Posterior vena cava (tissue), 2 donors: Measurements from ENCODE around the gene PXDN. TPM values are rescaled to one million over a fixed set of nuclear protein-coding genes. Genes with fewer than 3 reads are reported as not detected.

Source experiments
- DNase-seq: peaks from one replicate; pipeline ENCODE4 v3.0.0-alpha.2; 2020; ENCODE audit warnings: low spot score
- intact Hi-C, 2 donors: fragments of 100-400 bp; cut with DNase I; formaldehyde crosslinking; loops; one replicate each; pipeline versions ENCODE4 v1.14.1 to v1.14.2; 2022 to 2023
- total RNA-seq, 2 donors: library from RNA; stranded (reverse); fragmentation: NEBNext Ultra II Directional; extraction: Animal tissue kit (Norgen Biotek cat#: 25700); gene quantifications; one replicate each; pipeline ENCODE4 v1.2.1, GENCODE V29; 2021
- donor health status: DM: yes; HTN: yes; CAD: no.
- donor health status: DM: yes; HTN: yes; CAD: no.

The PXDN gene
- total RNA-seq, 2 donors from 2014 or later: 75.3 to 85.8 TPM

- DNase-seq: no peak
- intact Hi-C loops: no loop called here
These were observed 47.8 kb downstream of the PXDN start for GRCh38 chr2:1696472-1696871.

GRCh38 chr2:1694371-1695271 lies 49.7 kb downstream of the PXDN start:
- intact Hi-C loops: no loop called here

GRCh38 chr2:1693723-1694122 lies 50.6 kb downstream of the PXDN start:
- intact Hi-C loops: no loop called here
- DNase-seq: no peak

More at GRCh38 chr2:1694371-1695271, 49.7 kb downstream of the PXDN start:
- no peak for DNase-seq

GRCh38 chr2:1692342-1692741 lies 52.0 kb downstream of the PXDN start:
- no peak for DNase-seq

GRCh38 chr2:1691366-1691765 lies 52.9 kb downstream of the PXDN start:
- no peak for DNase-seq
- intact Hi-C loops: no loop called here

More at GRCh38 chr2:1692342-1692741, 52.0 kb downstream of the PXDN start:
- intact Hi-C loops: no loop called here

GRCh38 chr2:1690056-1690775 lies 54.1 kb downstream of the PXDN start:
- intact Hi-C loops: no loop called here
- no peak for DNase-seq

- intact Hi-C loops: no loop called here
- no peak for DNase-seq
These were observed 55.5 kb downstream of the PXDN start for GRCh38 chr2:1688859-1689258.

GRCh38 chr2:1688161-1688560 lies 56.2 kb downstream of the PXDN start:
- no peak for DNase-seq
- intact Hi-C loops: no loop called here

- intact Hi-C loops: no loop called here
- DNase-seq: no peak
These were observed 57.1 kb downstream of the PXDN start for GRCh38 chr2:1687254-1687653.

- intact Hi-C loops: loop anchor here in 1 of 2 donors (1.0 kb wide), 1 partner anchor 30 kb away; no protein-coding TSS in a partner anchor
- DNase-seq: no peak
These were observed 57.6 kb downstream of the PXDN start for GRCh38 chr2:1686784-1687105.

GRCh38 chr2:1685957-1686783 lies 58.1 kb downstream of the PXDN start:
- DNase-seq: no peak
- intact Hi-C loops: loop anchor here in 1 of 2 donors (1.0 kb wide), 1 partner anchor 30 kb away; no protein-coding TSS in a partner anchor

GRCh38 chr2:1685078-1685956 lies 59.0 kb downstream of the PXDN start:
- no peak for DNase-seq
- intact Hi-C loops: no loop called here

GRCh38 chr2:1683297-1683696 lies 61.0 kb downstream of the PXDN start:
- DNase-seq: no peak
- intact Hi-C loops: loop anchor here in 1 of 2 donors (5.0 kb wide), 1 partner anchor 1466 kb away; no protein-coding TSS in a partner anchor

- intact Hi-C loops: loop anchor here in 1 of 2 donors (5.0 kb wide), 1 partner anchor 1465 kb away; no protein-coding TSS in a partner anchor
- DNase-seq: no peak
These were observed 62.2 kb downstream of the PXDN start for GRCh38 chr2:1682181-1682440.

- no peak for DNase-seq
- intact Hi-C loops: loop anchor here in 1 of 2 donors (5.0 kb wide), 1 partner anchor 1464 kb away; no protein-coding TSS in a partner anchor
These were observed 62.8 kb downstream of the PXDN start for GRCh38 chr2:1681323-1682180.

- DNase-seq: no peak
- intact Hi-C loops: loop anchor here in 1 of 2 donors (5.0 kb wide), 1 partner anchor 1464 kb away; no protein-coding TSS in a partner anchor
These were observed 63.3 kb downstream of the PXDN start for GRCh38 chr2:1681017-1681318.

GRCh38 chr2:1680222-1681016 lies 63.9 kb downstream of the PXDN start:
- no peak for DNase-seq
- intact Hi-C loops: loop anchor here in 1 of 2 donors (5.0 kb wide), 1 partner anchor 1463 kb away; no protein-coding TSS in a partner anchor
